ENCODE data around the gene PEX14.

DNA sequence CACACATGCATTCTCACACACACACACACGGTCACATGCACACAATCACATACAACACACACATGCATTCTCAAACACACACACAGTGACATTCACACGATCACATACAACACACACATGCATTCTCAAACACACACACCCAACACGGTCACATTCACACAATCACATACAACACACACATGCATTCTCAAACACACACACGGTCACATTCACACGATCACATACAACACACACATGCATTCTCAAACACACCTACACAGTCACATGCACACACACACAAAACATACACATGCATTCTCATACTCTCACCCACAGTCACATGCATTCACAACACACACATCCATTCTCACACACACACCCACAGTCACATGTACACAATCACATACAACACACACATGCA lies 186.7 kb downstream of the PEX14 start:
- TF ChIP-seq, protein P1, sequence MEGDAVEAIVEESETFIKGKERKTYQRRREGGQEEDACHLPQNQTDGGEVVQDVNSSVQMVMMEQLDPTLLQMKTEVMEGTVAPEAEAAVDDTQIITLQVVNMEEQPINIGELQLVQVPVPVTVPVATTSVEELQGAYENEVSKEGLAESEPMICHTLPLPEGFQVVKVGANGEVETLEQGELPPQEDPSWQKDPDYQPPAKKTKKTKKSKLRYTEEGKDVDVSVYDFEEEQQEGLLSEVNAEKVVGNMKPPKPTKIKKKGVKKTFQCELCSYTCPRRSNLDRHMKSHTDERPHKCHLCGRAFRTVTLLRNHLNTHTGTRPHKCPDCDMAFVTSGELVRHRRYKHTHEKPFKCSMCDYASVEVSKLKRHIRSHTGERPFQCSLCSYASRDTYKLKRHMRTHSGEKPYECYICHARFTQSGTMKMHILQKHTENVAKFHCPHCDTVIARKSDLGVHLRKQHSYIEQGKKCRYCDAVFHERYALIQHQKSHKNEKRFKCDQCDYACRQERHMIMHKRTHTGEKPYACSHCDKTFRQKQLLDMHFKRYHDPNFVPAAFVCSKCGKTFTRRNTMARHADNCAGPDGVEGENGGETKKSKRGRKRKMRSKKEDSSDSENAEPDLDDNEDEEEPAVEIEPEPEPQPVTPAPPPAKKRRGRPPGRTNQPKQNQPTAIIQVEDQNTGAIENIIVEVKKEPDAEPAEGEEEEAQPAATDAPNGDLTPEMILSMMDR (IDR thresholded peaks at IDR 0.05; ENCODE audit: insufficient read depth, low read length, poor library complexity, severe bottlenecking), result no peak
- no peak for TF ChIP-seq EZH2phosphoT487 (conservative IDR thresholded peaks at IDR 0.05; ENCODE audit: low read length)
